Ecto neural progenitor cell (in vitro differentiated cells): ENCODE results near the gene RNF126.
"Not testable (repeated sequence)": the region's sequence is repeated elsewhere in the genome, so short reads cannot be mapped to it uniquely, and the experiment has no call there.

Experiments used
- DNase-seq: peaks from one replicate; pipeline ENCODE4 v3.0.0-alpha.2; 2018; ENCODE audit warnings: low spot score

RNF126 gene

DNA sequence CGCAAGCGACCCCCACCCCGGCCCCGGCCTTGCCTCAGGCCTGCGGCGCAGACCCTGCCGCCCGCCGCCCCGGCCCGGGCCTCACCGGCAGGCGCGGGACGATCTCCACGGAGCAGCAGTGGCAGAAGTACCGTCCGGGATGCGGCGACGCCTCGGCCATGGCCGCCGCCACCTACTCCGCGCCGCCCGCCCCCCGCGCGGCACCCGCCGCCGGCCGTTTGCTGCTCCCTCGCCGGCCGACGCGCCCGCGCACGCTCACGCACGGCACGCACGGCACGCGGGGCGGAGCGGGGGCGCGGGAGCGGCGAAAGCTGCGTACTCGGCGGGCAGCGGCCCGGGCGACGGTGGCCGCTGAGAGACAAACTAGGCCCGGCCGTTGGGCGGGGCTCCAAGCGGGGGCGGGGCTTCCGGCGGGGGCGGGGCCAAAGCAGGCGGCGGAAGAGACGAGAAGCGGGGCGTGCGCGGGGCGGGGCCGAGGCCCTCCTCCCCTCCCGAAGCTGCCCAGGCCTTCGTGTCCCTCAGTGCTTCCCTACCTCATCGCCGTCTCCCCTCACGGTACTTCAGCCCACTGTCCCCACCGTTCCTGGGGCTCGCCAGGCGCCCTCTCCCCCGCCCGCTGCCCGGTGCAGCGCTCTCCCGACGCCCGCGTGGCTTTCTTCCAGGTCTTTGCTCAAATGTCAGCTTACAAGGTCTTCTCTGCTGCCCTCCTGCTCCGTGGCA is at the start of gene RNF126:
Gene RNF126 (minus strand): TSS at position 253 of the 720 bp plus-strand sequence. CDS start 93 bp downstream, at position 160.
- peak; percentile 94 for DNase-seq

DNA sequence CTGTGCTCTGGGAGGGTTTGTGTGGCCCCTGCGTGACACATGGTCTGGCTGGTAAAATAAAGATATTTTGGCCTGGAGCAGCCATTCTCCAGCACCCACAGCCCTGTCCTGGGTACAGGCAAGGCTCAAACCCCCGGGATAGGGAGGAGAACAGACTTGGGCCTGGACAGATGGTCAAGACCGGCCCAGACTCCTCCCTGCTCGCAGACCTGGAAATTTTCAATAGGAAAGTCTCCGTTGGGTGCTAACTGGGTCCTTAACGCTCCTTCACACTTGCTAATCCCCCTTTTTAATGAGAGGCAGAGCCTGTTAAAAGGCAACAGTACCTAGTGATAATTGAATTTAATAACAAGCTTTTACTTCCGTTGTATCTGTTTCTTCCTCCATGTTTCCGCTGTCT is 48.2 kb upstream of the RNF126 start:
- no peak for DNase-seq

DNA sequence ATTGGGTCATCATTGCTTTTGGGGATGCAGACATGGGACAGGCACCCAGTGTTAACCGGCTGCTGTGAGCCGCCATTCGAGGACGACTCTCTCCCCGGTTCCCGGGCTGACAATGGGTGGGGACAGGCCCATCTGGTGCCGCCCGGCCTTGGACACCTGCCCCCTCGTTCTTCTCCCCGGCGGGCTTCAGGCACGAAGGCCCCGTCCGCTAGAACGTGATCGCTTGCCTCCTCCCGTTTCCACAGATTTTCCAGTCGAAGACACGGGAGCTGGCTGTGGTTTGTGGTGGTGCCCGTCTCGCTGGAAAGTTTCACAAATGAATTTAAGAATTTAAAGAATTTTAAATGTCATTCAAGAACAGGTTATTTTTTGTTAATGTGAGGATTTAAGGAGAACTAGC is 47.8 kb upstream of the RNF126 start:
- no peak for DNase-seq

DNA sequence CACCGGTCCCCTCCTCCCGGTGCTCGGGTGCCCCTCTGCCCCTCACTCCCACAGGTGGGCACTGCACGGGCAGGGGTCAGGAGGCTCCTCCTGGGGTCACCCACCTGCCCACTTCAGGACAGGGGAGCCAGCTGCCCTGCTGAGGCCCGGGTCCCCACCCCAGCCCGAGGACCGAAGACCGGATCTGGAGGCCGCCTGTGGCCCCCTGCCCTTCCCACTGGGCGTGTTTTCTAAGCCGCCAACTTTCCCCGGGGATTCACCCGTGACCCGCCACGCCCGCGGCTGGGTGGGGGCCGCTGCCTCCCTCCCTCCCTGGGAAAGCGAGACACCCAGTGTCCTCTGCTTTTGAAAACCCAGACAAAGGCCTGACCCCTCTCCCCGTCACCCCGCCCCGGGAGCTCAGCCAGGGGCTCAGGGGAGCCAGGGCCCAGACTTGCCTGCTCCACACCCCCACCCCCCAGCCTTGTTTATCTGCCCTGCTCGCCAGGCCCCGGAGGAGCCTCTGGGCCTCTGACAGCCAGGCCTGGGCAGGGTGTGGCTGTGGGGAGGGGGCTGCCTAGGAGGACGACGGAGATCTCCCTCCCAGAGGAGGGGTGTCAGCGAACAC is 47.1 kb upstream of the RNF126 start:
- no peak for DNase-seq

DNA sequence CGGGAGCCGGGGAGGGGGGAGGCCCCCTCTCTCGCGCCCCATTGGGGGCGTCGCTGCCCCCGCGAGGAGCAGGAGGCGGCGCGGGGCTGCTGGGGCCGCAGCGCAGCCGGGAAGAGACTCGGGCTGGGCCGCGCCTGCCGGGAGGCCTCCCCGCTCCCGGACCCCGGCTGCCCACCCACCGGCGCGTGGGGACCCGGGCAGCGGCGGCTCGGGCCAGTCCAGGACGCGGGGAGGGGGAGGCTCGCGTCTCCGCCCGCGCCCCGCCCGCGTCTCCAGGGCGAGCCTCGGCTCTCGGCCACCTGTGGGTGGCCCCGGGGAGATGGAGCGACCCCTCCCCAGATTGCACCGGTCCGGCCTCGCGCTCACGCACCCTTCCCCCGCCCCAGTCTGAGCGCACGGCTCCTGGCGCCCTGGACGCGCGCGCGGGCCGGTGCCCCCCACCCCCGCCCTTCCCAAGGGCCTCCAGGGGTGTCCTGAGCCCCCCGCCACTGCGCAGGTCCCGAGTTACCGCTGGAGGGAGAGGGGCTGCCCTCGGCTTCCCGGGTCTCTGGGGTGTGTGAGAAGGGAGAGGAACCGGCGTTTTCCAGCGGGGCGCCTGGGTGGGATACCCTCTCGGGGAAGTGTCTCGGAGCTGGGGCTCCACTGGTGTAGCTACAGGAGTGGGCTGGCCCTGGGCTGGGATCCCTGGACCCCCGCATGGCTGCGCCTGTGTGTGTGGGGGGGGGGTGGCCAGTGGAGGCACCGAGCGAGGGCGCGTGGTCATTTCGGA is 46.4 kb upstream of the RNF126 start:
- DNase-seq: peak; percentile 63

DNA sequence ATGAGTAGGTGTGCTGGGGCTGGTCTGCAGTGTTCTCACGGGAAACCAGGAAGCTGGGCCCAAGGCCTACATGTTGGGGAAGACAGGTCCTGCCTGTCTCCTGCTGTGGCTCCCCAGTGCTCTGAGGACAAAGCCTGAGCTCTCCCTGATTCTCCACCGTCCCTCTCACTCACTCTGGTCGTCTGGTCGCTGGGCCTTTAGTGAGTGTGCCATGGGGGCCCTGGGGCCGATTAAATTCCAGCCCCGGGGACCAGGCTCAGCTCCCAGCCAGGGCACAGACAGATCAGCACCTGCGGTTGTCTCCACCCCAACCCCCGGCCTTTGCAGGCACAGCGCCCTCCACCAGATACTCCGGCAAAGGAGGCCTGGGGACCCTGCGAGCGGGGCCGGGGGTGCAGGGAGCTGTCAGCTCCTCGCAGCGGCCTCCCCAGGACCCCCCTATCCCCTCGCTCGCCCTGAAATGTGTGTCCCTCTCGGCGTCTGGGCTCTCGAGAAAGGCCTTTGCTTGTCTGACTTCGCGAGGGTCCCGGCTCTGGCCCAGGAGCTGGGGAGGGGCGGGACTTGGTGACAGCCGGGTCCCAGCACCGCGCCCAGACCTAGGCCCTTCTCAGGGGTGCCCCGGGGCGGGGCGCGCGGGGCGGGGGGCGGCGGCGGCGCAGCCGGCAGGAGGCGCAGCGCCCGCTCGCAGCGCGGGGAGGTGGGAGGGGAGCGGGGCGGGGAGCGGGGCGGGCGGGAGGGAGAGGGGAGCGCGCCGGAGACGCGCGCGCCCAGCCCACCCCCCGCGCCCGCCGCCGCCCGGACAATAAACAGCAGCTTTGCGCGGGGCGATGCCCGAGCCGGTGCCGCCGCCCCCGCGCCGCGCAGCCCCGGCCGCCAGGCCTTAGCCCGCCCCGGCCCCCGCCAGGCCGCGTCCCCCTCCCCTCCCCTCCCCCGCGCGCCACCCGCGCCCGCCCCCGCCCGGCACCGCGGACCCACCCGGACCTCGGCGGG is 45.4 kb upstream of the RNF126 start, which contains the start of gene PALM:
Gene PALM (plus strand): TSS at position 782 of the 990 bp plus-strand sequence. CDS start 212 bp downstream, outside the sequence.
- DNase-seq: peak; percentile 76

DNA sequence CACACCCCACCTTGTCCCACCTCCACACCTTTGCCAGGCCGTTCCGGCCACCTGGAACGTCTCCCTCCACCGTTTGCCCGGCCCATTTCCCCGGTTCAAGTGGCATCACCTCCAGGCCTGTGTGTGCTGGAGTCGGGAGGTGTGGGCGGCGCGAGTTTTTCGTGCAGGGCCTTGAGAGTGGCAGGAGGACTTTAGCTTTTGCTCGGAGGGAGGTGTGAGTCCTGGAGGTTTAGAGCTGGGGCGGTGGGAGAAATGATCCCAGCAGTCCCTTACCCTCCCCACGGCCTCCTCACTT is 41.4 kb upstream of the RNF126 start:
- no peak for DNase-seq

DNA sequence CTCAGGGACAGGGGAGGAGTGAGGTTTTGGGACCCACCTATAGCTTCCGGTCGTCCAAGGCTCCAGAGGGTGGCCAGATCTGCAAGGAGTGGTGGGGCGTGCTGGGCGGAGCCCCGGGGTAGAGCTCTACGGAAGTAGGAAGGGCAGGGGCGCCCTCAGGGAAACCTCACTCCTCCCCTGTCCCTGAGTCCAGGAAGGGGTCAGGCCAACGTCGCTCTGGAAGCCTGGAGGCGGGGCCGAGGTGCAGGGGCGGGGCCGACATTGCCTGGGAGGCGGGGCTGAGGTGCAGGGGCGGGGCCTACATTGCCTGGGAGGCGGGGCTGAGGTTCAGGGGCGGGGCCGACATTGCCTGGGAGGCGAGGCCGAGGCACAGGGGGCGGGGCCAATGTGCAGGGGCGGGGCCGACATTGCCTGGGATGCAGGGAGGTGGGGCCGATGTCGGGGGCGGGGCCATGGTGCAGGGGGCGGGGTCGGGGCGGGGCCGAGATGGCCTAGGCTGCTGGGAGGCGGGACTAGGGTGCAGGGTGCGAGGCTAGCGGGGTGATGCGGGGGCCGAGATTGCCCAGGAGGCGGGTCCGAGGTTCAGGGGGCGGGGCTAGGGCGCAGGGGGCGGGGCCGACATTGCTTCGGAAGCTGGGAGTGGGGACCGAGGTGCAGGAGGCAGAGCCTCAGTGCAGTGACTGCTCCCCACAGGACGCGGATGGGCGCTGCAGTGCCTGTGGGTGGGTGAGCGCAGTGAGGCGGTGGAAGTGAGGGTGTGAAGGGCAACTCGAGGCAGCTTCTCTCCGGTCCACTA is 40.8 kb upstream of the RNF126 start:
- peak; percentile 95 for DNase-seq

DNA sequence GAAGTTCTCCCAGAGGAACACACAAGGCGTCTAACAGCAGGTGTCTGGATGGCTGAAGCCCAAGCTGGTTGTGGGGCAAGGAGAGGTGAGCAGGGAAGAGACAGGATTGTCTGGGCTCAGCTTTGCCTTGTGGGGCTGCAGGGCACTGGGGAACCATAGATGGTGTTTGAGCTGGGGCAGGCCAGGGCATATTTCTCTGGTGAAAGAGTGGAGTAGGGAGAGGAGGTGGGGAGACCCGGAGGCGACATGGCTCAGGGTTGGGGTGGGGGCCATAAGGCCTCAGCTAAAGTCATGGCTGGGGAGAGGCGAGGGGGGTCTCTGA is 40.3 kb upstream of the RNF126 start:
- no peak for DNase-seq

DNA sequence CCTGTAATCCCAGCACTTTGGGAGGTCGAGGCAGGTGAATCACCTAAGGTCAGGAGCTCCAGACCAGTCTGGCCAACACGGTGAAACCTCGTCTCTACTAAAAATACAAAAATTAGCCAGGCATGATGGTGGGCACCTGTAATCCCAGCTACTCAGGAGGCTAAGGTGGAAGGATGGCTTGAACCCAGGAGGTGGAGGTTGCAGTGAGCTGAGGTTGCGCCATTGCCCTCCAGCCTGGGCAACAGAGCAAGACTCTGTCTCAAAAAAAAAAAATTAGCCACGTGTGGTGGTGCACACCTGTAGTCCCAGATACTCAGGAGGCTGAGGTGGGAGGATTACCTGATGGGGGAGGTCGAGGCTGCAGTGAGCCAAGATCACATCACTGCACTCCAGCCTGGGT is 39.8 kb upstream of the RNF126 start:
- DNase-seq: not testable (repeated sequence)

DNA sequence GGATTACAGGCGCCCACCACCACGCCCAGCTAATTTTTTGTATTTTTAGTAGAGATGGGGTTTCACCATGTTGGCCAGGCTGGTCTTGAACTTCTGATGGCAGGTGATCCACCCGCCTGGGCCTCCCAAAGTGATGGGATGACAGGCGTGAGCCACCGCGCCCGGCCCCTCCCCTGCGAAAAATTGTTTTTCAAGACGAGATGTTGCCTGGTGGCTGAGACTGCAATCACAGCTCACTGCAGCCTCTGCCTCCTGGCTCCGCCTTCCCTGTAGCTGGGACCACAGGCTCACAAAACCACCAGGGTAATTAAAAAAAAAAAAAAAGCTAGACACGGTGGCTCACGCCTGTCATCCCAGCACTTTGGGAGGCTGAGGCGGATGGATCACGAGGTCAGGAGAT is 36.9 kb upstream of the RNF126 start:
- DNase-seq: not testable (repeated sequence)

DNA sequence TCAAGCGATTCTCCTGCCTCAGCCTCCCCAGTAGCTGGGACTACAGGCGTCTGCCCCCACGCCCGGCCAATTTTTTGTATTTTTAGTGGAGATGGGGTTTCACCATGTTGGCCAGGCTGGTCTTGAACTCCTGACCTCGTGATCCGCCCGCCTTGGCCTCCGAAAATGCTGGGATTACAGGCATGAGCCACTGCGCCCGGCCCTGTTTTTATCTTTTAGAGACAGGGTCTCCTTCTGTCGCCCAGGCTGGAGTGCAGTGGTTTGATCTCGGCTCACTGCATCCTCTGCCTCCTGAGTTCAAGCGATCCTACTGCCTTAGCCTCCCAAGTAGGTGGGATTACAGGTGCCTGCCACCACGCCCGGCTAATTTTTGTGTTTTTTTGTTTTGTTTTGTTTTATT is 35.5 kb upstream of the RNF126 start:
- DNase-seq: not testable (repeated sequence)

DNA sequence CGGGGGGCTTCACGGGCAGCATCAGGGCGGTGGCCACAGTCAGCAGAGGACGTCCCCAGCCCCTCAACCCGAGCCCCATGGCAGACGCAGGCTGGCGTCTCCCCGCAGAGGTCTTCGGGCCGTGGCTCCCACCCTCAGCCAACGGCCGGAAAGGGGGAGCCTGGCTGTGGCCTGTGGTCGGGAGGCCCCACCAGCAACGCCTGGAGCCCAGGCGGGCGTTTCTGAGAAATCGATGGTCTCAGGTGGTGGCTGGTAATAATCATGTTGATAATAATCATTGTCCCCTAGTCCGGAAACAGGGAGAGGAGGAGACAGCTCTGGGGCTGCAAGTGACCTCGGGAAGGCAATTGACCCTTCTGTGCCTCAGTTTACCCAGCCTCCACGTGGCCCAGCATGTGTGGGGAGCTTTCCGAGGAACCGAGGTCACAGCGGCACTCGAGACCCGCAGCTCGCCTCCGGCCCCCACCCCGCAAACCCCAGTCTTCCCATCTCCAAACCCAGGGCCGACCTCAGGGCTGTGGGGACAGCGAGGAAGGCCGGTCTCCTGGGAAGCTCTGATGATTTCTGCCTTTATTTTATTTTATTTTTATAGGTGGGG is 32.4 kb upstream of the RNF126 start, which contains the start of gene PRSS57:
Gene PRSS57 (minus strand): TSS at position 101 of the 598 bp plus-strand sequence. CDS start 22 bp downstream, at position 79.
- DNase-seq: no peak

DNA sequence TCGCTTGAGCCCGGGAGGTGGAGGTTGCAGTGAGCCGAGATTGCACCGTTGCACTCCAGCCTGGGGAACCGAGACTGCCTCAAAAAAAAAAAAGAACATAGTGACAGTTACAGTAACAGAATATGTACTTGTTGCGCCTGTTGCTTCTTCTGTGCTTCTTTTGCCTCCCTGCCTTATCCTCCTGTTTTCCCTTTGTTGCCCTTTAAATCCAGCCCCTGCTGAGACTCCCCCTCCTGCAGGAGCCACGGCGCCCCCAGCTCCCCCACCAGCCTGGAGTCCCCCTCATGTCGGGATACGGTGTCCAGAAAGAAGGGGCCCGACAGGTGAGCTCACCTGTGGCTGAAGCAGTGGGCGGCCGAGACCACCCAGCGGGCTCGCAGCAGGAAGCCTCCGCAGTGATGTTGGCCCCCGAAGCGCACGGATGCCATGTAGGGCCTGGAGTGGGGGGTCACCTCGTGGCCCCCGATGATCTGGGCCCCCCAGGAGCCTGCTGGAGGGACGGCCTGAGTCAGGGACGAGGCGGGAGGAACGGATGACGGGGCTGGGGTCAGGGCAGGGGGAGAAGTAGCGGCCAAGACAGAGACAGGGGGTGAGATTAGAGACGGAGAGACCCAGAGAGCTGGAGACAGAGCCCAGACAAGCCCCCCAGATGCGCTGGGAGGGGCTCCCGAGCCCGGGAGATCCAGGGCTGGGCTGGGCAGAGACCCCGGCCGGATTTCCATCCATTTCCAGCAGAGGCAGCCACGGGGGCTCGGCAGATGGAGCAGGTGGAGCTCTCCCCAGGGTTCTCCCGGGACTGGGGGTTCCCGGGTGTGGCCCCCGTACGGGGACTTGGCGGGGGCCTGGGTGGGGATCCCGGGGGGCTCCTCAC is 31.7 kb upstream of the RNF126 start:
- no peak for DNase-seq

DNA sequence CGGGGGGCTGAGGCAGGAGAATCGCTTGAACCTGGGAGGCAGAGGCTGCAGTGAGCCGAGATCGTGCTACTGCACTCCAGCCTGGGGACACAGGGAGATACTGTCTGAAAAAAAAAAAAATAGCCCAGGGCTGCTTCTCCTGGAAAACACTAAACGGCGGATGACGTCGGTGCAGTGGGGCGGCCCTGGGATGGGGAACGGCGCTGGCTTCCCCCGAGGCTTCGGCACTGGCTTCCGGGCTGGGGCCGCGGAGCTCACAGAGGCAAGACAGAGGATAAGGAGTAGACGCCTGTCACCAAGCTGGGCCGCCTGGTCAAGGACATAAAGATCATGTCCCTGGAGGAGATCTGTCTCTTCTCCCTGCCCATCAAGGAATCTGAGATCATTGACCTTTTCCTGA is 27.2 kb upstream of the RNF126 start:
- no peak for DNase-seq

DNA sequence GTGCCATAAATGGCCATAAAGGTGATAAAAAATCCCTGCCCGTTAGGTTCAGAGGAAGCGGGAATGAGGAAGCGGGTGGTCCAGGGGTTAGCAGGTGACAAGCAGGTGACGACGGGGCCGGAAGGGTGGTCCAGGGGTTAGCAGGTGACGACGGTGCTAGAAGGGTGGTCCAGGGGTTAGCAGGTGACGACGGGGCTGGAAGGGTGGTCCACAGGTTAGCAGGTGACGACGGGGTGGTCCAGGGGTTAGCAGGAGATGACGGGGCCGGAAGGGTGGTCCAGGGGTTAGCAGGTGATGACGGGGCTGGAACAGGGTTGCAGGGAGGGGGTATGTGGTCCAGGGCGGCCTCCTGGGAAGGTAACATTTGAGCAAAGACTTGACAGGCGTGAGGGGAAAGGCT is 26.0 kb upstream of the RNF126 start:
- DNase-seq: no peak

DNA sequence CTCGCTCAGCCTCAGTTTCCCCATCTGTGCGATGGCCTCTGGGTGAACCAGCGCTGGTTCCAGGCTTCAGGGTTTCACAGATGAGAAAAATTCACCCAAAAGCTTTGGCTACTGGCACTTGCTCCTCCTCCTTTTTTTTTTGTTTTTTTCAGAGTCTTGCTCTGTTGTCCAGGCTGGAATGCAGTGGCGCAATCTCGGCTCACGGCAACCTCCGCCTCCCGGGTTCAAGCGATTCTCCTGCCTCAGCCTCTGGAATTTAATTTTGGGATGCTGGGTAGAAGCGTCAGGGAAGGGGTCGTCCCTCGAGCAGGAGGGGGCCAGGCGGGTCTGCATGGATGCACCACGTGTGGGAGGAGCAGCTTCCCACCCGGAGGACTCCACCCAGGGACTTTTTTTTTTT is 25.2 kb upstream of the RNF126 start:
- no peak for DNase-seq

DNA sequence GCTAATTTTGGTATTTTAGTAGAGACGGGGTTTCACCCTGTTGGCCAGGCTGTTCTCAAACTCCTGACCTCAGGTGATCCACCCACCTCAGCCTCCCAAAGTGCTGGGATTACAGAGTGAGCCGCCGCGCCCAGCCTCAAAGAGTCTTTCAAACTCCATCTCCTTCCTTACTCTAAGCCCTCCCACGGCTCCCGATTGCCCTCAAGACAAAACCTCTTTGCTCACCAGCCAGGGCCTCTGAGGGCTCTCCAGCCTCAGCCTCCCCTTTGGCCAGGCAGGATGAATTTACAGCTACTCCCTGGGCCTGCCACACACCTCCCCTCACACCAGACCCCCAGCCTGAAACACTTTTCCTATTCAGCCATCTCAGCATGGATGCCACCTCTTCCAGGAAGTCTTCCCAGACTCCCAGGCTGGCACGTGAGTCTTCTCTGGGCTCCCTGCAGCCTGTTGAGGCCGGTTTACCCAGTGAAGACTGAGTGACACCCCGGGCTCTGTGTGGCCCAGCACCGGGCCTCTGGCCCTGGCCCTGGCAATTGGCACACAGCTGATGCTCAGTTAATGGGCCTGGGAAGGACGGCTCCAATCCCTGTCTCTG is 24.7 kb upstream of the RNF126 start:
- DNase-seq: no peak

DNA sequence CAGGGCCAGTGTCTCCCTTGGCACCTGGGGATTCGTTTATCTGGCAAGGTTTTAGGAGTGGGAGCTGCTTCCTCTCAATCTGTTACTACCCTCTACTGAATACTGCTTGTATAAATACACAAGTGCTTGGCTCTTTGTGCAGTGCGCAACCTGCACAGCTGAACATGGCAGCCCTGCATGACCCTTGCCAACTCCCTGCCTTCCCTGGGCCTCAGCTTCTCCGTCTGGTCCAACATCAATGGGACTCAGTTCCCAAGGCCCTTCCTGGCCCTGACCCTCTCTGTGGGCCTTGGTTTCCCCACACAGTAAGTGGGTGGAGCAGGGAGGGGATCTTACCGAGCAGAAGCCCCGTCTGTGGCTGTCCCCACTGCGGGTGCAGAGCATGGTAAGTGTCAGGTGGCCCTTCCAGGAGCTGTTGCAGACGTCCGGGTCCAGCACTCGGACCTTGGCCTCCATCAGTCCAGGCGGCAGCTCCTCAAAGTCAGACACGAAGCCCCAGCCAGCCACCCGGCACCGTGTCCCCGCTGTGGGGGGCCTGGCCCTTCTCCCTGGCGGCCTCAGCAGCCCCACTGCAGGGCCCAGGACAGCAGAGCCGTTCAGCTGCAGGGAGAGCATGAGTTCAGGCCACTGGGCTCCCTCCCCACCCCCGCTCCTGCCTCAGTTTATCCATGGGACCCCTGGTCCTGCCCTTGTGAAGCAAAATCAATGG is 23.7 kb upstream of the RNF126 start:
- no peak for DNase-seq
